GM20000 (cell line): ENCODE results near the gene MDFIC.

Experiments
- DNase-seq: peaks from one replicate; pipeline ENCODE4 v3.0.0; 2012; ENCODE audit warnings: low spot score
- TF ChIP-seq, protein P1 (sequence below): IDR thresholded peaks from 2 replicates; pipeline ENCODE4 v1.5.1; 2012; ENCODE audit warnings: mild to moderate bottlenecking, control low read depth; ENCODE audit errors: extremely low read depth, missing control alignments

Gene MDFIC

DNA sequence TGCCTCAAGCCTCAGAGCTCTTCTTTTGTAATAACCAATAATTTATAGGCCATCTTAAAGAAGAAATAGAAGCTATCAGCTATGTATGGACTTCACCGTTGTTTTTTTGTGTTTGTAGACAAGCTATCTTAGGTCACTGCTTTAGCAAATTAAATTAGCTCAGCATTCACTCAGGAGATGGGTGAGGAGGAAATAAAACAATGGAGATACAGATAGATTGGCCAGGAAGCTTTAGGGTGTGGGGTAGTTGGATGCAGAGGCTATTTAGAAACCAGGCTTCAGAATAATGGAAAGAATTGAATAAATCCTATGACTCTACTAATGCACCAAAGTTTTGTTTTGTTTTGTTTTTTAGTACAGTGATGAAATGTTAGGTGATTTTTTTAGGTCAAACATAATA is 66.1 kb downstream of the MDFIC start:
- TF ChIP-seq, protein P1, sequence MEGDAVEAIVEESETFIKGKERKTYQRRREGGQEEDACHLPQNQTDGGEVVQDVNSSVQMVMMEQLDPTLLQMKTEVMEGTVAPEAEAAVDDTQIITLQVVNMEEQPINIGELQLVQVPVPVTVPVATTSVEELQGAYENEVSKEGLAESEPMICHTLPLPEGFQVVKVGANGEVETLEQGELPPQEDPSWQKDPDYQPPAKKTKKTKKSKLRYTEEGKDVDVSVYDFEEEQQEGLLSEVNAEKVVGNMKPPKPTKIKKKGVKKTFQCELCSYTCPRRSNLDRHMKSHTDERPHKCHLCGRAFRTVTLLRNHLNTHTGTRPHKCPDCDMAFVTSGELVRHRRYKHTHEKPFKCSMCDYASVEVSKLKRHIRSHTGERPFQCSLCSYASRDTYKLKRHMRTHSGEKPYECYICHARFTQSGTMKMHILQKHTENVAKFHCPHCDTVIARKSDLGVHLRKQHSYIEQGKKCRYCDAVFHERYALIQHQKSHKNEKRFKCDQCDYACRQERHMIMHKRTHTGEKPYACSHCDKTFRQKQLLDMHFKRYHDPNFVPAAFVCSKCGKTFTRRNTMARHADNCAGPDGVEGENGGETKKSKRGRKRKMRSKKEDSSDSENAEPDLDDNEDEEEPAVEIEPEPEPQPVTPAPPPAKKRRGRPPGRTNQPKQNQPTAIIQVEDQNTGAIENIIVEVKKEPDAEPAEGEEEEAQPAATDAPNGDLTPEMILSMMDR: no peak
- DNase-seq: no peak

DNA sequence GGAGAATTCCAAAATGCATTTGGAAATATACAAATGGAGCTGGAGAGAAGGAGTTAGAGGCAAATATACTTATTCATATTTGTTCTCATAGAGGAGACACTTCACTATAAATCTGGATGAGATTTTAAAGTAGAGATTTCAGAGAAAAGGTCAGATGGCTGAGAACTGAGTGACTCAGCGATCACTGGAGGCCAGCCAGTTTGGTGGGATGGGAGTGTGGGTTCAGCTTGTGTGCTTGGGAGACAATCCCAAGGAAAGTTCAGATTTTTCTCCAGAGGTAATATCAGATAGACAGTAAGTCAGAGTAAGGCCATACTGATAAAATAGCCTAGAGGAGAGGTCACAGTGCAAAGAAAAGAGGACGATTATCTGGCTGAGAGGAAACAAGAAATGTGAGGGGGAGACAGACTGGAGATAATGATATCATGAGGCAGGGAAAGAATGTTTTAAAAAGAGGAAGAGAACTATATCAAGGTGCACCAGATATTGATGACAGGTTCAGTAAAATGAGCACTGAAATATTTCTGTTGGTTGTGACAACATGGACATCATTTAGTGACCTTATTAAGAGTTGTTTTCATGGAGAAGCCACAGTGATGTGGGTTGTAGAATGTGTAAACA is 67.0 kb downstream of the MDFIC start:
- no peak for DNase-seq
- TF ChIP-seq, protein P1: no peak

DNA sequence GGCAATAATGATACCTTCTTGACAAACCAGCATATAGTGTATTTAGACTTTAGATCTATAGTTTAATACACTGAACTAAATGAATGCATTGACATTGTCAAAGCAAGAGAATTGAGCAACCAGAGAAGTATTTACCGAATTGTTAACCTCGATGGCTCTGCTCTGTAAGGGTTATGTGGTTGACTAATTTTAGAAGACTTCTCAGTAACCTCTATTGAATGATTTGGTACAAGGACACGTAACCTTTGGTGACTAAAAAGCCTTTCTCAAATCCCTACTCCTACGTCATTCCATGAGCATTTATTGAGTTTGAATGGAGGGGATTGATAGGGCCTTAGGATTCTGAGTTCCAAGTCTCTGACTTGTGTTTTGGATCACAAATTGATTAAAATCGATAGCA is 67.6 kb downstream of the MDFIC start:
- TF ChIP-seq, protein P1: no peak

DNA sequence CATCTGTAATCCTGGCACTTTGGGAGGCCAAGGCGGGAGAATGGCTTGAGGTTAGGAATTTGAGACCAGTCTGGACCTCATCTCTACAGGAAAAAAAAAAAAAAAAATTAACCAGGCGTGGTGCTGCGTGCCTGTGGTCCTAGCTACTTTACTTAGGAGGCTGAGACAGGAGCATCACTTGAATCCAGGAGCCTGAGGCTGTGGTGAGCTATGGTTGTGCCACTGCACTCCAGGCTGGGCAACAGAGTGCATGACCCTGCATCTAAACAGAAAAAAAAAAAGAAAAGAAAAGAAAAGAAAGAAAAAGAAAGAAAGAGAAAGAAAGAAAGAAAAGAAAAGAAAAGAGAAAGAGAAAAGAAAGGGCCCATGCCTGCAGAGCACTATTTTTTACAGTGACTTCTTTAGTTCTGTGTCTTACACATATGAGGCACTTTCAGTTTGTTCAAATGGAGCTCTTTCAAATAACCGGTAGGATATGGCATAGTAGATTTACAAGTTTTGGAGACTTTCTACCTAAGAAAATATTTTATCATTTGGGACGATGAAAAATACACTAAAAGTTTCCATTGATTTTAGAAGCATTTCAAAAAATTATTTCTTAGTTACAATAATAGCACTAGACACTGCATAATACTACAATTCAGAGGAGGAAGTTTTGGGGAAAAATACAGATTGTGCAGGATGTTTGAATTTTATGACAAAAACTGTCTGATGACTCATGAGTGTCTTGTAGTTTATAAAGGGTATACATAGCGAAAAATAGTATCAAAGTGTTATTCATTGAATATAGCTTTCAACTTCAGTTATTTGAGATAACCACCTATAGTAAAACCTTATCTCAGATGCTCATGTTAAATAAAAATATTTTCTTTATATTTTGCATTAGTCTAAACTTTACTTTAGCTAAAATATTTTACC is 75.9 kb downstream of the MDFIC start:
- no peak for DNase-seq
- TF ChIP-seq, protein P1: no peak

More for the DNA sequence above, 67.6 kb downstream of the MDFIC start:
- no peak for DNase-seq

DNA sequence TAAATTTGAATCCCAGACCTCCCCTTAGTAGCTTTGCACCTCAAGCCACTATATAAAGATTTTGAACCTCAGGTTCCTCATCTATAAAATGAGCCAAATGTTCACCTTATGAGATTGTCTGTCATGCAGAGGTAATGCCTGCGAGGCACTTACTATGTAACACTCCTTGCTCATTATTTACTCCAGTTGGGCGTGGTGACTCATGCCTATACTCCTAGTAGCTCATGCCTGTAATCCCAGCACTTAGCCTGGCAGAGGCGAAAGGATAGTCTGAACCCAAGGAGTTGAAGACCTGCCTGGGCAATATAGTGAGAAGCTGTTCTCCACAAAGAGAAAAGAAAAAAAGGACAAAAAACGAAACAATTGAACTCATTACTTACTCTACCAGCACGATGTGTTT is 82.2 kb downstream of the MDFIC start:
- TF ChIP-seq, protein P1: no peak
- no peak for DNase-seq

DNA sequence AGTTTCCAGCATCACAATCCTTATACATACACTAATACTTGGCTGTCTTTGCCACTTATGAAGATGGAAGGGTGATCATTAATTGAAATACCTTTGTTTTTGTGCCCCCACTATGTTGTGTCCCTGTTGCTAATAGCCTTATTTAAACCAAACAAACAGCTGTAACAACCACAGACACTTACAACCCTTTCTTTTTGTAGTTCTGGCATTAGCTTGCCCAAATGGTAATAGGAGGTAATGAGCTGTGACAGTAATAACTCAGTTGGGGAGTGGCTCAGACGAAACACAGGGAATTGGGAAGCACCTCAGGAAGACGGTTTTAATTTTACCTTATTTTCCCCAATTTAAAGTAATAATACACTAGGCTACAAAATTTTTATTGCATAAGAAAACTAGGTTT is 83.4 kb downstream of the MDFIC start:
- TF ChIP-seq, protein P1: no peak
- no peak for DNase-seq

DNA sequence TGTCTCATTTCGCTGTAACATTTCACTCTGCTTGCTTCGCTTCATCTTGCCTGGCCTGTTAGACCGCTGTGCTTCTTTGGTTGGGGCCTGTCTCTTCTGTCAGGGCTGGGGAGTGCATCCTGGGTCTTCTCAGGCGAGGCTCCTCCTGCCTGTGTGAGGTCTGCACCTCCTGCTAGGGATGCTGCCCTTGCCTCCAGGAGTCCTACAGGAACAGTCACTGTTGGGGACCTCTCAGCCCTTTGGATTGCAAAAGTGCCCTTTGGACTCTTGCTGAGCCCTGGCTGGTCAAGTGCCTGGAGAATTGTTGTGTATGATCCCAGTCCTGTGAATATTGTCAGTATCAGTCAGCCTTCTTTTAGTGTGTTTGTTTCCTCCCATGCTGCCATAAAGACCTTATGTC is 84.1 kb downstream of the MDFIC start:
- DNase-seq: no peak
- TF ChIP-seq, protein P1: no peak
